Stimulated activated CD4-positive, alpha-beta T cell treated with anti-CD3 and anti-CD28 coated beads, Interleukin-2, amount 100 ng/mL, for 4 hours (primary cell): ENCODE data around the gene ZBTB49.

Source experiments
- DNase-seq: peaks from one replicate; pipeline ENCODE4 v3.0.0-alpha.2; 2020; ENCODE audit warnings: low read depth

Gene ZBTB49

DNA sequence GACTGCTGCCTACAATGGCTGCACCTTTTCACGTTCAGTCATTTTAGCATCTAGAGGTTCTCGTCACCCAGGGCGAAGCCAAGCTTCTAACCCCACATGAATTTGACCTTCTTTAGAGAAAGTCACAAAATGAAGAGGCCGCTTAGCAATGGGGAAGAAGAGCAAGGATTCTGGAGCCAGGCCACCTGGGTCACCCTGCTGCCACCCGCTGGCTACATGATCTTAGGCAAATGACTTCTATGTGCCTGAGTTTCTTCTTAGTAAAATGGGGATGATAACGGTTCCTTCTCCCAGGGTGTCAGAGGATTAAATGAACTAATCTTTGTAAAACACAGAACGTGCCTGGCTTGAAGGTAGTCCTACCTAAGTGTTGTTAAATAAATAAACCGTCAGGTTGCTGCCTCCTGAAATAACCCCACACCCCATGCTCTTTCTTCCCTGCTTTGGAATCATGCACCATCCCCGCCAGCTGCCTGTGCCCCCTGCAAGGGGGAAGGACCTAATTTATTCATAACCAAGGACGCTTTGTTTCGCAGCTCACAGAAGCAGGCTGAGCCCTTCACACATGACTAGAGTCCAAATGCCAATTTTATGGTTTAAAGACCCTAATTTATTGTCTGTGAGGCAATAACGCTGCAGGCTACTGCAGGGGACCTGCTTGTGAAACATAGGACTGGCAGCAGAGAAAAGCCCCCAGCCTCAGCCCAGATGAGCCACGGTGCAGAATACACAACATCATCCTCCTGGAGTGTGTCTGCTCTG lies 68.2 kb downstream of the ZBTB49 start:
- no peak for DNase-seq

DNA sequence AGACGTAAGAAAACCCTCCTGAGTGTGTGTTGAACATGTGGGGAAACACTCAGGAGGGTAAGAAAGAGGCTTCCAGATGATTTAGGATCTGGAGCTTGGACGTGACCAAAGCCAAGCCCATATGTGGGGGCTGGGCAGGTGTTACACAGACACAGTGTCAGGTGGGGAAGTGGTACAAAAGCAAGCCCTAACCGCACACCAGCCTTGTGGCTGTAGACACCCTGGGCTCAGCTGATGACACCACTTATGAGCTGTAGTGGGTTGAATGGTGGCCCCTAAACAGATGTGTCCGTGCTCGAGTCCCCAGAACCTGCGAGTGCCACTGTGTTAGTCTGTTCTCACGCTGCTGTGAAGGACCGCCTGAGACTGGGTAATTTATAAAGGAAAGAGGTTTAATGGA lies 71.8 kb downstream of the ZBTB49 start:
- no peak for DNase-seq

DNA sequence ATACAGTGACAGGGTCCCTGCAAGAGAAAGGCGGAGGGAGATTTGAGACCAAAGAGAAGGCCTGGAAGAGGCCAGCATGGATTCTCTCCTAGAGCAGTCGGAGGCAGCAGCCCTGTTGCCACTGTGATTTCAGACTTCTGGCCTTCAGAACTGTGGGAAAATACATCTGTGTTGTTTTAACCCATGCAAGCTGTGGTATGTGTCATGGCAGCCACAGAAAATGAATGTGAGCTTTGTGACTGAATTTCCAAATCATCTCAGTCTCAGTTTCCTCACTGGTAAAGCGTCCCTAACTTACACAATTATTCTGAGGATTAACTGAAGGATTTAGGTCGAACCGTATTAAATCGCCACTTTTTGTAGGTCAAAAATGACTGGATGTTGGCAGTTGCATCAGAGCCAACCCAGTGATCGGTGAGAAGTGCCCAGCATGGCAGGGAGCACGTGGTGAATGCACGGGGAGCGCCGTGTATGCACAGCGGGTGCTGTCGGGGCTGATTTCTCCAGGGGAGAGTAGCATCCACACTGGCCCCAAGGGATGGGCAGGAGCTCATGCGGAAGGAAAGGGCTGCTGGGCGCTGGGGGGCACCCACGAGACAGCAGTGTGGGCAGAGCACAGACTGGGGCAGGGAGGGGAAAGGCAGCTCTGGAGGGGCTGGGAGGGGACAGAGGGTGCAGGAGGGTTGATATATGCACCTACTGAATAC lies 73.1 kb downstream of the ZBTB49 start:
- DNase-seq: no peak

DNA sequence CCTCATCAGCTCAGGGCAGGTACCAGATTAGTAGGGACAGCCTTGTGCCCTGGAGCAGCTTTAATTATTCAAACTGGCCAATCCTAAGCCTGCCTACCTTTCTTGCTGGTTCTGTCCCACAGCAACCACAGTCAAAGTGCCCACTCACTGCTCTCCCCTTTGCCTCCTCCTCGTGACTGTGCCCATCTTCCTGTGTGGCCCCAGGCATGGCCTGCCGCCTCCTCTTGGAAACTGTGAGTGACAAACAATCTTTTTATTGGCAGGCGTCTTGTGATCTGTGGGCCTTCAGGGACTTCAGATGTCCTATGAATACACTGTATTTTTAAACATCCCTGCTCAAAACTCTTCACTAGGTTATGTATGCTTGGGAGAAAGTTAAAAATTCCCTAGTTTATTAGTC lies 74.0 kb downstream of the ZBTB49 start:
- DNase-seq: no peak

DNA sequence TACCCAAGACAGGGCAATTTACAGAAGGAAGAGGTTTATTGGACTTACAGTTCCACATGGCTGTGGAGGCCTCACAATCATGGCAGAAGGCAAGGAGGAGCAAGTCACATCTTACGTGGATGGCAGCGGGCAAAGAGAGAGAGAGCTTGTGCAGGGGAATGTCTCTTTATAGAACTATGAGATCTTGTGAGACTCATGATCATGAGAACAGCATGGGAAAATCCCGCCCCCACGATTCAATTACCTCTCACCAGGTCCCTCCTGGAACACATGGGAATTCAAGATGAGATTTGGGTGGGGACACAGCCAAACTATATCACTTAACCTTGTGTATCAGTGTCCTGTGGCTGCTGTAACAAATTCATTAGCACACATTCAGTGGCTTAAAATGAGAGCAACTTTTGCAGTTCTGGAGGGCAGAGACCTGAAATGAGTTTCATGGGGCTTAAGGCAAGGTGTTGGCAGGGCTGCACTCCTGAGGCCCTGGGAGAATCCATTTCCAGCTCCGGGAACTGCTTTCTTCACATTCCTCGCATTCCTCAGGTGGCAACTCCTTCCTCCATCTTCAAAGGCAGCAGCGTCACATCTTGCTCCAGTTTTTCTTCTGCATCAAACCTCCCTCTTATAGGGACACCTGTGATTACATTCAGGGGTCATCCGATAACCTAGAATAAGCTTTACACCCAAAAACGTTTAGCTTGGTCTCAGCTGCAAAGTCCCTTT lies 74.6 kb downstream of the ZBTB49 start:
- DNase-seq: no peak

DNA sequence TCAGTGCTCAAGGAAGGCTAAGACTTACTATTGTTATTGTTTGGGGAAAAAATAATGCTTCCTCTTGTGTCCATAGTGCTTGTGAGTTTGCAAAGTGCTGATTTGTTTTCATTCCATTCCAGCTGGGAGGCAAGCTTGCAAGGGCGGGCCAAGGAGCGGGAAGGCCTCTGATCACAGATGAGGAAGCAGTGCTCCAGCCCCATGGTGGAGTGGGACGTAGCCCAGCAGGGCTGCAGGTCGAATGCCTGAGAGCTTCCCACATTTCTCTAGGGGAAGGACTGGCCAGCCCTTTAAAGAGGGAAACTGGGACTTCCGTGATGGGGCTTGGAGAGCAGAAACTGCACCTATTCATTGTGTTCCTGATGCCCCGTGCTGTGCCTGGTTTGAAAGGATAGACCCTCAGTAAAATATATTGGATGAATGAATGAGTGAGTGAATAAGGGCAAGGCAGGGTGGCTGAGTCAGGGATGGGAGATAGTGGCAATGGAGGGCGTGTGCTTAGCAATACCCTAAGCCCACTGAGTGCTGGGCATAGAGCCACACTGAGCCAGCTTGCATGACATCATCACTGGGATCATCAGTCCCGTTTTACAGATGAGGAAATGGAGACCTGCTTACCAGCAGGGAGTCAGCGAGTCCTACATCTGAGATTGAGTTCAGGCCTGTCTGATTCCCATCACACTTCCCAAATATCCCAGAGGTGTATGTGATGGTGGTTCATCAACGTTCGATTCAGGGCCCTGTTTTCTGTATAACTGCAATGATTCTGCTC lies 78.9 kb downstream of the ZBTB49 start:
- no peak for DNase-seq
